HG03196 (cell line): ENCODE results near the gene FZD1.
A peak's percentile ranks its signal among the peaks of the same experiment; 100 is the strongest.

Experiments
- ATAC-seq: cut with Tn5 transposase; IDR thresholded peaks from one replicate; pipeline ENCODE4 v1.9.1; 2021; ENCODE audit not compliant: unreplicated experiment

The FZD1 gene

DNA sequence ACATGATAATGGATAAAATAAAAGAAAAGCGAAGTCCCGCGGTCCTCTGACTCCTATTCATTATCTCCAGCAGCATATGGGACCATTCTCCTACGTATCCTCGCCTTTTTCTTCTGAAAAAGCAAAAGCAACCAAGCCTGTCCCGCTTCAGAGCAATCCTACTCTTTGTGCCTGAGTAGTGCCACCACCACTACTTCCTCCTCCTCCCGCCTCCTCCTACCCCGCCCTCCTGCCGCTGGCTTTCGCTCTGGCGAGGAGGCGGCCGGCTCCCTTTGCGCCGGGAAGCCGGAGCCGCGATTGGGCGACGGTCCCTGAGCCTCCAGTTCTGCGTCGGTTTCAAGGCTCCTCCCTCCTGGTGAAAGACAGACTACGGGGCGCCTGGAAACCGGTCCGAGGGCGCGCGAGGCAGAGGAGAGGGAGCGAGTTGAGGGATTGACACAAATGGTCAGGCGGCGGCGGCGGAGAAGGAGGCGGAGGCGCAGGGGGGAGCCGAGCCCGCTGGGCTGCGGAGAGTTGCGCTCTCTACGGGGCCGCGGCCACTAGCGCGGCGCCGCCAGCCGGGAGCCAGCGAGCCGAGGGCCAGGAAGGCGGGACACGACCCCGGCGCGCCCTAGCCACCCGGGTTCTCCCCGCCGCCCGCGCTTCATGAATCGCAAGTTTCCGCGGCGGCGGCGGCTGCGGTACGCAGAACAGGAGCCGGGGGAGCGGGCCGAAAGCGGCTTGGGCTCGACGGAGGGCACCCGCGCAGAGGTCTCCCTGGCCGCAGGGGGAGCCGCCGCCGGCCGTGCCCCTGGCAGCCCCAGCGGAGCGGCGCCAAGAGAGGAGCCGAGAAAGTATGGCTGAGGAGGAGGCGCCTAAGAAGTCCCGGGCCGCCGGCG, at the start of gene FZD1:
Gene FZD1, plus strand, starts transcription at position 388 of the 878 bp plus-strand sequence. Its CDS starts 448 bp downstream, at position 836.
- ATAC-seq, result peak; percentile 96

- ATAC-seq, result no peak
These were observed 37.8 kb upstream of the FZD1 start for GRCh38 chr7:91226411-91226810.

DNA sequence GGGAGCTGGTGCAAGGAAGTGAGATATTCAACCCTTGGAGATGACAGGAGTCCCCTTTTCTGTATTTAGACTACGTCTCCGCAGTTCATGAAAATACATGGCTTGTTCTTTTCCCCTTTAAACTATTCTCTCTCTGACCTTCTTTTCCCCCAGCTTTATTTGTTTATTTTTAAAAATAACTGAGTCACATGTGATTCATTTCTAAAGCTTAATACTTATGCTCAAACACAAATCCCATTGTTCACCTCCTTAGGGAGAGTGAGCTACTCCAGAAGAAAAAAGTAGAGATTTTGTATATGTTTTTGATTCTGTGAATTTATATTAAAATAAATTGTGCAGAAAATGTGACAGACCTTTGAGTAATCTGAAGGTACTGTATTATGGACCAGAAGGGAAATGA, 35.9 kb upstream of the FZD1 start:
- ATAC-seq, result no peak

- no peak for ATAC-seq
These were observed 35.2 kb upstream of the FZD1 start for GRCh38 chr7:91228927-91229558.

GRCh38 chr7:91230100-91230499, 34.1 kb upstream of the FZD1 start:
- no peak for ATAC-seq

GRCh38 chr7:91230503-91230902, 33.7 kb upstream of the FZD1 start:
- no peak for ATAC-seq

DNA sequence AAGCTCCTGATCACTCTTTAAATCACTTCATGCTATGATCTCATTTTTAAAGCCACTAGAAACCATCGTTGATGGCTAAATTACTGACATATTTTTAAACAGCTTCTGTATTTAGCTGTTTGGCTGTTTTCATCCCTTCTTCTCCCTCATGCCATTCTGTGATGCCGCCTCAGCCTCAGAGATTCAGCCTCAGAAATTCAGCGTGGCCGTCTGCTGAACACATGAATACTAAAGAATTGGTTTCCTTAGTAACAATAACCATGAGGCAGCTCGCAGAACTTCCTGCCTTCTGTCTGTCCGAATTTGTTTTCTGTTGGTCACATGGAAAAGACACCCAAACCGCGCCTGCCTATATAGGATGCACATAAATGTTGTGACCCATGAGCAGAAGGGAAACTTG, 31.0 kb upstream of the FZD1 start:
- ATAC-seq, result no peak

- no peak for ATAC-seq
These were observed 28.9 kb upstream of the FZD1 start for GRCh38 chr7:91235211-91235832.

DNA sequence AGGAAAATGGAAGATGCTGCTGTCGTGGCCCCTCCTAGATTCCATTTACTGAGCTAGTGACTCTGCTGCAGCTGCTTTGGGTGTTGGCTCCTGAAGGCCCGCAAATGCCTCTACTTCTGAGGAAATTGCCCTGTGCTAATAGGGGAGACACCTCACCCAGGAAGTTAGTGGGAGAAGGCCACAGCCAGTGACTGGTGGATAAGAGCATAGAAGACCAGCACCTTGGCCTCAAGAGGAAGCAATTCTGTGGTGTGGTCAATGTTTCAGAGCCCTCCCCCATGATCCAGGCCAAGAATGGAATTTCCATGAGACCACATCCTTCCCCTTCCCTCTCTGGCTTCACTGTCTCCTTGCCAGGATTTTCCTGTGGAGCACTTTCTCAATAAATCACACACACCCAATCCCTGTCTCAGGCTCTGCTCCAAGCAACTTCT, 25.0 kb upstream of the FZD1 start:
- no peak for ATAC-seq

- ATAC-seq, result no peak
These were observed 24.5 kb upstream of the FZD1 start for GRCh38 chr7:91239772-91240171.

- no peak for ATAC-seq
These were observed 23.8 kb upstream of the FZD1 start for GRCh38 chr7:91240376-91240941.

DNA sequence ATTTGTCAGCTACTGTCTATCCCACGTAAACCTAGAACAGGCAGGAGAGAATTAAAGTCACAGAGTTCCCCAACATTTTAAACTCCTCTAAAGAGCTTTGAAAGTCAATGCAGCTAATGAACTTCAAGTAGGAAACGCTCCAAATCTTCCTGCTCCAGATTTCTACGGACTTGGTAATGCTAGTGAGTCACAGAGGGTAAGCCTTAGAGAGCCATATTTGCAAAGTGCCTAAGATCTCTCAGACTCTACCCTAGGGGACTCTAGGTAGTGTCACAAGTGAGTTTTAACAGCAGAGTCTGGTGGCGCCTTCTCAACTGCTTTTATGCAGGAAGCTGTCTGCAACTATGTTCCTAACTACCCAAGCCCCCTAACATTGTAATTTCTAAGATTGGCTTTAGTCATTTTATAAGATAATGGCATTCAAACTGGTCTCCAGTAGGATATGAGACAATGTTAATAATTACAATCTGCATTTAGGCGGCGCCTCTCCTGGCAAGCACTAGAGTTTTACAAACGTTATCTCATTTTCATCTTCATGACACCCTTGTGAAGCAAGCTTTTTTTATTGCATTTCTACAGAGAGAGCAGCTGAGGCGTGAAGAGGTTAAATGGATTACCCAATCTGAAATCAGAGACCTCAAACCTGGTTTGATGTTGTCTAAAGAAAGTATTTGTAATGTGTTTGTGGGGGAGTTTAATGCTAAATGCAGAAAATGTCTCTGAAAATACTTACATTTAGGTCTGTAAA, 22.0 kb upstream of the FZD1 start:
- no peak for ATAC-seq

DNA sequence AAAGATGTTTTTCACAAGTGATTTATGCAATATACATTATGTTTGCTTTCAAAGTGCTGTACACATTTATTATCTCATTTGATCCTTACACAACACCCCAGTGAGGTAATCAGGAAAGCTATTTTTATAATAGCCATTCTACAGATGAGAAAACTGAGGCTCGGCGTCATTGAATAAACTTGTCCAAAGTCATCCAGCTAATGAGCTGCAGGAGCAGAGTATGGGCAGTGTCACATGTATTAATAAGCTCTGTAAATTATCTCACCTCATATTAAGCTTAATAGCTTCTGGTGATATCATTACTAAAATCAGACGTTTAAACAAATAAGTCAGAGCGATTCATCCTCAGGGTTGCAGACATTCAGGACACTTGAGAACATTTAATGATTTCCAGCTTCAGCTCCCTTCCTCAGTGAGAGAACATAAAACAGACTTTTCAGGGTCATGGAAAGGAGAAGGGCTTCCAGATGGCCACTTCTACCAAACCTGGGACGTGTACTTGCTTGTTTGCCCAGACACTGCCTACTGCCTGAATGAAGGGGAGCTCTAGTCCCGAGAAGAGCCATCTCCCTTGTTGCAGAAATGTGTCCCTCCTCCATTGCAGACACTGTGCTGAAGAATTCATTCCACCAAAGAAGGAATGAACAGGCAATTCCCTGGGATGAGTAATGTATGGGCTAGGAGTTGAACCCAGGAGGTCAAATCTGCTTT, 20.5 kb upstream of the FZD1 start:
- no peak for ATAC-seq

DNA sequence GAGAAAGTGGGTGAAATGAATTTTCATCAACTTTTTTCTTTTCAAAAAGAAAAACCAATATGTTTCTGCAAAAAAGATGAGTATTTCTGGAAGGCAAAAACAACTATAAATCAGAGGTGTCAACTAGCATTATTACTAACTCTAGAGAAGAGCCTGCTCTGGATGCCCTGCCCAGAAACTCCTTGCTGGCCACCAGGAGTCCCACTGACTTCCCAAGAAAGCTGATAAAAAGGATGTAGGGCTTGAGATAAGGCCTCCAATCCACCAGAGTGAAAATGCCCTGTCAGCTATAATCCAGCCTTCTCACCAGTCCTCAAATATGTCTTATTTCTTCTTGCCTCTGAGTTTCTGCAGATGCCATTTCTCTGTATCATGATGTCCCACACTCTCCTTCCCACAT, 16.7 kb upstream of the FZD1 start:
- ATAC-seq, result no peak

DNA sequence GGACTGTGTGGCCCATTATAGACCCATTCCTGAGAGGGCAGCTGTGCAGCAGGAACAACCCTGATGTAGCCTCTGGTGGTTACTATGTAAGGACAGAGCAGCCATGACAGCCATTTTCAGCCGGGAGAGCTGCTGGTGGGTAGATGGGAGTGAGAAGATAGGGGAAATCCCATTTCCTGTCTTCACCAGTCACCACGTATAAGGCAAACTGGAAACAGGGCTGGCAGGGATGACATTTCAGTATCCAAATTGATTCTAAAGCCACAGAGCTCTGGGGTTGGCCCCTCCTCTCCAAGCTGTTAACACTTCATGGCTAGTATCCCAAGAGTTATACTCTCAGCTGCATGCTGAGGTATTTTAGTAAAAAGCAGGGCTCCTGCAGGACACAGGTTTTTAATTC, 15.2 kb upstream of the FZD1 start:
- ATAC-seq, result no peak

- no peak for ATAC-seq
These were observed 14.6 kb upstream of the FZD1 start for GRCh38 chr7:91249506-91250233.

GRCh38 chr7:91250706-91251105, 13.5 kb upstream of the FZD1 start:
- ATAC-seq, result no peak

GRCh38 chr7:91251877-91252276, 12.4 kb upstream of the FZD1 start:
- no peak for ATAC-seq

GRCh38 chr7:91263384-91264045, 718 bp upstream of the FZD1 start:
- no peak for ATAC-seq
